Right lobe of liver (tissue), 4 donors: ENCODE results near the gene NRBF2.

Source experiments
- POLR2A ChIP-seq: fragments of 450-650 bp; IDR thresholded peaks from one replicate; pipeline ENCODE4 v1.6.1; 2017; ENCODE audit warnings: antibody characterized with exemption, mild to moderate bottlenecking
- TF ChIP-seq, protein P1 (sequence below), 4 donors: fragments of 200-600 bp in 3 of 4; fragments of 450-650 bp in 1 of 4; IDR thresholded peaks; one replicate each; pipeline versions ENCODE4 v1.5.1 to v1.8.0; 2016 to 2022; ENCODE audit warnings: antibody characterized with exemption in 4 of 4, mild to moderate bottlenecking in 2 of 4
- donor health status: DM: no; HTN: no; CAD: no.
- donor health status: DM: no; HTN: no; CAD: no.
- donor health status: DM: no; HTN: yes; CAD: no.

GRCh38 chr10:63142136-63142535 lies 9.0 kb downstream of the NRBF2 start:
- TF ChIP-seq POLR2A = no peak
- TF ChIP-seq, protein P1, sequence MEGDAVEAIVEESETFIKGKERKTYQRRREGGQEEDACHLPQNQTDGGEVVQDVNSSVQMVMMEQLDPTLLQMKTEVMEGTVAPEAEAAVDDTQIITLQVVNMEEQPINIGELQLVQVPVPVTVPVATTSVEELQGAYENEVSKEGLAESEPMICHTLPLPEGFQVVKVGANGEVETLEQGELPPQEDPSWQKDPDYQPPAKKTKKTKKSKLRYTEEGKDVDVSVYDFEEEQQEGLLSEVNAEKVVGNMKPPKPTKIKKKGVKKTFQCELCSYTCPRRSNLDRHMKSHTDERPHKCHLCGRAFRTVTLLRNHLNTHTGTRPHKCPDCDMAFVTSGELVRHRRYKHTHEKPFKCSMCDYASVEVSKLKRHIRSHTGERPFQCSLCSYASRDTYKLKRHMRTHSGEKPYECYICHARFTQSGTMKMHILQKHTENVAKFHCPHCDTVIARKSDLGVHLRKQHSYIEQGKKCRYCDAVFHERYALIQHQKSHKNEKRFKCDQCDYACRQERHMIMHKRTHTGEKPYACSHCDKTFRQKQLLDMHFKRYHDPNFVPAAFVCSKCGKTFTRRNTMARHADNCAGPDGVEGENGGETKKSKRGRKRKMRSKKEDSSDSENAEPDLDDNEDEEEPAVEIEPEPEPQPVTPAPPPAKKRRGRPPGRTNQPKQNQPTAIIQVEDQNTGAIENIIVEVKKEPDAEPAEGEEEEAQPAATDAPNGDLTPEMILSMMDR (IDR thresholded peaks at IDR 0.05) = no peak
